Stimulated activated CD8-positive, alpha-beta memory T cell treated with anti-CD3 and anti-CD28 coated beads, Interleukin-15, amount 100 ng/mL, for 4 hours (primary cell): ENCODE measurements around the gene ADAMTS5.

Experiments used
- DNase-seq, 2 donors: peaks; one replicate each; pipeline ENCODE4 v3.0.0-alpha.2; 2020; ENCODE audit warnings: low read depth in 2 of 2

ADAMTS5 gene

DNA sequence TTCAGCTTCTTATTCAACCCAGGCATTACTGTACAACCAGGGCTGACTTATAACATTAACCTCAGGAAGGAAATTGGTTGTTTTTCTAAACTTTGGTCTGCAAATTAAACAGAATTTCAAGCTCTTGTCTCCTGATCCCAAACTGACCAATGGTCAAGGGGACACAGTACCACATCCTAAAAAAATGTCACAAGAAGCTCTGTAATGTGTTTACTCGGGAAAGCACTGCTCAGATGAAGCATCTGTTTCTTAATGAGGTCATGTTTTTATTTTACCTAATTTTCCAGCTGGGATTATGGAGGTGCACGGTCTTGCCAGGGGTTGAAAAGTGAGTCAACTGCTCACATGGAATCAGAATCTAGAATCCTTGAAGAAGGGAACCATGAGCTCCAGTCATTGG lies 18.7 kb downstream of the ADAMTS5 start:
- no peak for DNase-seq

DNA sequence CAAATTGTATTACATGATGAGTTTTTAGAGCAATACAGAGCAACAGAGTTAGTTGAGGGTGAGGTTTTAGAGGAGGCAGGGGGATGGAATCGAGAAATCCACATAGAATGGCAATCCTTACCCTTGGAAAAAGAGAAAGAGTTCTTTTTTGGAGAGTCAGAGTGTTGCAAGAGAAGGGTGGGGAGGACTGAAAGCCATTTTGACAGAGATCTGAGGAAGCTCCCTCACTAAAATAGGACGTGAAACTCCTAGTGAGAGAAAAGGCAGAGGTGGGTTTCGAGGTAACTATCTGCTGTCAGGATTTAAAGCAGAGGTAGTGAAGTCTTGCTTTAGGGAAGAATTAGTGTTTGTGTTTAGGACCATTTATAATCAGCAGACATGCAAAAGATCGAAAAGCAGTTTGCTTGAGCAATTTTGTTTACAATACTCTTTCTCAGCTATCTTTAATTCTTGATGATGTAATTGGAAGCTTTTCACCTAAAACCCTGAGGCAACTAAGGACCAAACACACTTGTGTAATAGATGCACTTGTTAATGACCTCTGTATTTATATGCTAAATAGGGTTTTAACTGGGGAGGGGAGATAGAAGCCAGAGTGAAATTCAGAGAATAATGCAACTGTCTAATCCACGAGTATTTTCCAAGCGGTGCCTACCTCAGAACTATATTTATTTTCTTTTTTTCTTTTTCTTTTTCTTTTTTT lies 20.0 kb downstream of the ADAMTS5 start:
- DNase-seq: no peak

DNA sequence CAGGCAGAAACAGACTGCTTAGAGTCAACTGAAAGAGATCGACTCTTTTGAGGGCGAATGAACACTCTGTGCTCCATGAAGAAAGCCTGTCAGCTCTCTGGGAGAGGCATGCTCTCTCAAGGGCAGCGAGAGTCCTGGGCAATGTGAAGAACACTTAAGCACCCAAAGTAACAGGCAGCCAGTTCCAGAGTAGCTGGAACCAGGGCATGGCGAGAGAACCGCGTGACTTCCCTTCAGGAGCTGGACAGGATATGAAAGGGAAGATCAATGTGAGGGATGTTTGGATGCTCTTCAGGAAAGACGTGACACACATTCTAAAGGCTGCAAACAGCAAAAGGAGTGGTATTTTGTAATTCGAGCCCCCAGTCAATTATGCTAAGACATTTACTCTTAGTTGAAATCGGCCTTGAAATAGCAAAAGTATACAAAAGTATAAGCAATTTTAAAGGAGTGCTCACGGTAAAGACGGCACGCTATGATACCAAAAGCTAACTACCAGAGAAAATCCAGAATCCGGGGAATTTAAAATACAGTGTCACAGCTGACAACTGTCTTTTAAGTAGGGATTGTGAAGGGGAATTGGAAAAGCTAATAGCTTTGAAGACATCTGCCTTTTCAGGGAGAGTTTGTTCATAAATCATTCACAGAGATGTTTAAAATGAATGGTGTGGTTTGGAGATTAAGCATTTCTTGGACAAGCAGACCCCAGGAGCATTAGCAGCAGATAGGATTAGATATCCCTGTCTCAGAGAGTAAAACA lies 20.8 kb downstream of the ADAMTS5 start:
- DNase-seq: no peak

DNA sequence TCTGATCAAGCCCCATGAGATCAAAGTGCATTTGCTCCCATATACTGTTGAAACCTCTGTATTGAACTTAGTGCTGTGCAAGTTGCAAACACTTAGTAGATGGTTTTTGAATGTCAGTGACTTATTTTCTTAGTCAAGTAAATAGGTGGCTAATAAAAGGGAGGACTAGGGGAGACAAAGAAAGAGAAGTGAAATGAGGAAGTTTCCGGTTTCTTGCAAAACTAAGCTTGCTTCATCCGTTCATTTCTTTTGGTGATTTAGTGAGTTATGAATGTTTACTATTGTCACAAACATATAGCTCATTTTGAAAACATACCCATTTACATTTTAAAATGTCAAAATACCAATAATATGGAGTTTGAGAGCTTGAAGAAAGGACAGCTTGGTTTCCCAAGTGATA lies 23.0 kb downstream of the ADAMTS5 start:
- DNase-seq: no peak

DNA sequence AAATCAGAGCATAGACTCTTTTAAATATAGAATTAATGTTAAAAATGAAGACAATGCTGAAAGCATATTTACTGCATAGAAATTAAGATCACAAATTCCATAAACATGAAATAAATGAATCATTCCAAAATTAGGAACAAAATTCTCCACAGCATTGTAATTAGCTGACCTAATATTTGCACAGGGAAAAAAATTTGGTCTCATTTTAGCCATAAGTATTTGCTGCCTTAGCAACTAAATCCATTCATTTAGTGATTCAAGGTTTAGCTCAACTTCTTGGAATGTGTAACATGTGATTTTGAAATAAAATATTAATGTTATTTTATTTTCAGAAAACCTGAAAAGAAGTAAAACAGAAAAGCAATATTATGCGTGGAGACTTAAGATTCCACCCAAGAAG lies 25.5 kb downstream of the ADAMTS5 start:
- DNase-seq: no peak

DNA sequence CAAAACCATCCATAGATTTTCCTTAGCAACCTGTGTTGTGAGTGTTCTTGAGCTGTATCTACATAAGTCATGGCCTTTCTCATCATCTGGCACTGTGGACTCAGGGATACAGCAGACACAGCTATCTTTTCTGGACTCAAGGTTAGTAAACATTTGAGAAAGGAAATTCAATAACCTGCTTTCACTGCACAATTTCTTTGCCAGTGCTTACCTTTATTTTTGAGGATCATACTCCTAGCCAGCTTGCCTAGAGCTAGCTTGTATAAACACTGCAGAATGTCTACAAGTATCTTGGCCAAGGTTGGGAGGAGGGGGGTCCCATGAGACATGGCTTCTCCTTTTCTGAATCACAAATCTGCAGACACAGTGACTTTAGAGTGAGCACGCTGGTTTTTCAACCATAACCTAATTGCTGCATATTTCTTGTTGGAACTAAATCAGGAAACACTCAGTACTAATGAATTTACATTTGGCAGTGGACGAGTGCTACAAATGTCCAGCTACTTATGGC lies 27.2 kb downstream of the ADAMTS5 start:
- no peak for DNase-seq

DNA sequence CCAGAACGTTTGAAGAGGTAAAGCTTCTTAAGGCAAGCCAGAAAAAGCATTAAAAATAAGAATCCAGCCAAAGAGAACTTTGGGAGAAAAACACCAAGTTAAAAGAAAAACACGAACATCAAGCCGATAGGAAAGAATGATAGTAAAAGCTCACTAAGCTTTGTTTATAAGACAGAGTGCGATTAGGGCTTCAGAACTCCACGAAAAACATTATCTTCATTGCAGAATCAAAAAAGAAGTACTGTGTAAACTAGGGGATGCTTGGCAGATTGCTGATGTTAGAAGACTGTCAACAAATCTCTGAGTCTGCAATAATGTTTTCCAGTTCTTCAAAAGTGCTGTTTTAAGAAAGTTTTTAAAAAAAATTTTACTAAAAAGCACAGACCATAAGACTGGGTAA lies 30.2 kb downstream of the ADAMTS5 start:
- DNase-seq: no peak

DNA sequence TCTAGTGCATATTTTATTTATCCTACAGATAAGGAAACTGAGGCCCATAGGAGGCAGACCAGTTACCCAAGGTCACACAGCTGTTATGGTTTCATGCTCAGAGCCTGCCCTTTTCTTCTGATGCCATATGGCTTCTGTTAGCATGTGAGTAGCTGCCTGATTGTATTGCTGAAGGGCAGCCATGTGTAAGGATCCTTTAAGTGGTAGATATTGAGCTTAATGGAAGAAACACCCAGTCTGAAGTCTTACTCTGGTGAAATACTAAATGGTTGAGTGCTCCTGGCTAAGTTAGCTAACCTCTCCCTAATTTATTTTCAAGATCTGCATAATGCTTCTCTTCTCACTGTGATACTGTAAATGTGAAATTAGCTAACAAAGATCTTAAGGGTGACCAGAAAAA lies 30.9 kb downstream of the ADAMTS5 start:
- DNase-seq: no peak

DNA sequence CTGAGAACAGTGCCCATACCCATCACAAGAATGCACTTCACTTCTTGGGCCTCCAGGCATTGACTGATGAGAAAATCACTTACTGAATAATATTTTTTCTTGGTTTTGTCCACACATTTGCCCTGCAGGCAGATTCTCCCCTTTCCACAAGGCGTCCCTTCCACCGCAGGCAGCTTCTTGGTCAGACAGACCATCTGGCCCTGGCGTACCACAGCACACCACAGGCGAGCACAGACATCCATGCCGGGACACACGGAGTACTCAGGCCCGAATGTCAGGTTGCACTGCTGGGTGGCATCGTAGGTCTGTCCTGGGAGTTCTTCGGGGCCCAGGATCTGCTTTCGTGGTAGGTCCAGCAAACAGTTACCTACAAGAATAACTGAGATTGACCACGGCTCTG lies 32.5 kb downstream of the ADAMTS5 start:
- DNase-seq: no peak

DNA sequence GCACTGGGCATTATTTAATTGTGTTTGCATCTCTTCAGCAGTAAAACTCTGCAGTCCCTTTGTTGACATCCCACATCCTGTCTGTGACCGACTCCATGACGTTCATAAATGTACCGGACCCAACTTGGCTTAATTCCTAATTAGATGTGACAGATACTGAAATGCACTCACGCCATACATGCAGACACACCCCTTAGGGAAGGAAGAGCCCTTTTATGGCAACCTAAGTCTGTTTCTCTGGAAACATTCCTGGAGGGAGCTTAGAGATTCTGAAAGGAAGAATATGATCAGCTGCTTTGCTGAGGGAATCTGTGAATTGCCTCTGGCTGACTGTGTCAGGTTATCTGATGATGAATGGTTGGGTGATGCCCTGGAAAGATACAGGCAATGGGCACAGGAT lies 33.4 kb downstream of the ADAMTS5 start:
- no peak for DNase-seq

DNA sequence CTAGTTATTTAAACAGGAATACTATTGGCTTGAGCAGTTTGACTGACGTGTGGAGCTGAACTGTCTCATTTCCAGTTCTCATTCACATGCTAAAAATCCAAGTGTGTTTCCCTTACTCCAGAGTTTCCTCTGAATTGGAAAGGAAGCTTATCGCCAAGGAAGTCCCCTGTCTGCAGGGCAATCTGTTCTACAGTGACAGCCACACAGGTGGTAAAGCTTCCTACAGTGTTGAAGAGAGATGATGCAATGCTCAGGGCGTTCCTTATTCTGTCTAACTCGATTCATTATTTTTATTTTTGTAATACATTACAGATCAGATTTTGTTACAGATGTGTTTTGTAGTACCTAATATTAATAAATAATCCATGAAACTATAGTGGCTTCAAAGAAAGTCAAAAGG lies 41.3 kb downstream of the ADAMTS5 start:
- no peak for DNase-seq

DNA sequence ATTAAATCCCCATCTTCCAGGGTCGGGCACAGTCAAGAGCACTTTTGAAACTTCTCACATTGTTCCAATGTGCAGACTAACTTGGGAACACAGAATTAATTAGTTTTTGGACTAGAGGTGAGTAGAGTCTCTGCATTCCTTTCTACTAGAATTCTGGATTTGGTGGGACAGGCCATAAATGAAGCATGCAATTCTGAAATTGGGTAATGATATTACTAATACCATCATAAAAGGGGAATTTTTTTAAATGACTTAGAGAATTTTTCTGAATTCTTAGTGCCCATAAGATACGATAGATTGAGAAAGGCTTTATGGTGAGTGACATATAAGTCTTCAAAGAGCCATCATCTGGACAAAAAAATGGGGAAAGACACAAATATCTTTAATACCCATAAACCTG lies 41.8 kb downstream of the ADAMTS5 start:
- DNase-seq: no peak

DNA sequence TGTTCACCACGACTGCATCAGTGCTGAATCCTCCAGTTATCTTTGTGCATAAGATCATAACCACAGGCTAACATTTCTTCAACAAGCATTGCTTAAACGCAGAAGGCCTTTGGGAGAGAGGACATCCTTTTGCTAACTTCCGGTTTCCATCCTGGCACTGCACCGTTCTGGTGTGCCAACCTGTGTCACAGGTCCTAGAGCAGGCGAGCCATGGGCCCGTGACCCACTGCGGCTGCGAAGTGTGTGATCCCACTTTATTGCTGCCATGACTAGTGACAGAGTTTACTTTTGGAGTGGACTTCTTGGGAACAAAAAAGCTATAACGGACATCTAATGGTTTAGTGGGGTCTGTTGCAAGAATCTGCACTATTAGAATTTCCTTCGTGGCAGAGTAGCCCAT lies 42.9 kb downstream of the ADAMTS5 start:
- DNase-seq: no peak

DNA sequence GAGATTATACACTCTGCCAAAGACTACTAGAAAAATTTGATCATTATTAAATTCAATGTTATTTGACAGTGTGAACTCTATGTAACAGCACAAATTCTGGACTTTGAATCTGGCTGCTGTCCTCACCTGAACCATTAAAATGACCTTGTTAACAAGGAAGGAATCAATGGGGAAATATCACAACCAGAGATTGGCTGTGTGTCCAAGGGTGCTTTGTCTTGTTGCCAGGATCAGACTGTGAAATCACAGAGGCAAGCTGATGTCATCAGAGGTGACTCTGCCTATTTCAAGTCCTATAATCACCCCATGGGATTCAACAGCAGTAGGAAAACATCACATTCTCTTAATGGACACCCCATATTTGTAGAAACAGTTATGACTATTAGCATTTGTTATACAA lies 46.8 kb downstream of the ADAMTS5 start:
- DNase-seq: no peak

DNA sequence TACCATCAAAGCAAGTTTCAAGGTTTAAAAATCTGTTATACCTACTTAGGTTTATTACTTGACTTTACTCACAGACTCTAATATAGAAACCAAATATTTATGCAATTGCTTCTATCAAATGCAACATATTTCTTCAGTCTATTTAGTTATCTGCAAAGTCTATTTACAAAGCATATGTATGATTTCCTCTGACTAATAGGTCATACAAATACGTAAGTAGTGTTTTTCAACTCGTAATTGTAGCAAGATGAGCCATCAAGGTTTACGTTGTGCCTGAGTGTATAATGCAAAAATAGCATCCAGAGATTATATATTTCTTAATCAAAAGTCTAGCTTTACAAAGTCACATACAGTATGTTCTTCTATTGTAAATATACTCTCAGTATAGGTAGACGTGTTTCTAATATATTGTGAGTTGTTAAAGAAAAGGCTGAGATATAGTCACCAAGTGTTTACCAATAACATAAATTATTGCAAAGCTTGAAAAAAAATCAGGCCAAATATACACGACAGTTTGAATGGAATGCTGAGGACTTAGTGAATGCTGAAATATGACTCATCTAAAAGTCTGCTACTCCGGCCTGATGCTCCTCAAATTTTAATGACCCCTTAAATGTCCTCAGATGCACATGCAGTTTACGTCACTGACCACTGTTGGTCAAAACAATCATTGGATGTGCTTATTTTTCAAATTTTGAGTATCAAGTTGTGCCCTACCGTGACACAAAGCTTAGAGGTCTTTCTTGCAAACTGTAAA lies 48.4 kb downstream of the ADAMTS5 start:
- no peak for DNase-seq

DNA sequence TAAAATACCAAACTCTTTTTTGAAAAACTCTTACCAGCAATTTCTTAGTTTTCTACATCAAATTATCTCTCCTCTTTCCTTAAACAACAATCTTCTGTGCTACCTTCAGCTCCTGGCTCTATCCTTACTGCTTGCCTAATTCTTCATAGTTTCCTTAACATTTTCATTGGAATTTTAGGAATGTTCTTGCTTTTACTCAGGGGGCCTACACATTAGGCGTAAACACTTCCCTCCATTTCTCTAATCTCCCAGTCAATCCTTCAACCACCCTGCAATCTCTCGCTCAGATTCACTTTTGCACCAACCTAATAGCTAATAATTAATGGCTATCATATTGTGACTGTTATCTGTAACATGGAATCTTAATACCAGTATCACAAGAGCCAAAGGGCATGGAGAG lies 50.1 kb downstream of the ADAMTS5 start:
- DNase-seq: no peak

DNA sequence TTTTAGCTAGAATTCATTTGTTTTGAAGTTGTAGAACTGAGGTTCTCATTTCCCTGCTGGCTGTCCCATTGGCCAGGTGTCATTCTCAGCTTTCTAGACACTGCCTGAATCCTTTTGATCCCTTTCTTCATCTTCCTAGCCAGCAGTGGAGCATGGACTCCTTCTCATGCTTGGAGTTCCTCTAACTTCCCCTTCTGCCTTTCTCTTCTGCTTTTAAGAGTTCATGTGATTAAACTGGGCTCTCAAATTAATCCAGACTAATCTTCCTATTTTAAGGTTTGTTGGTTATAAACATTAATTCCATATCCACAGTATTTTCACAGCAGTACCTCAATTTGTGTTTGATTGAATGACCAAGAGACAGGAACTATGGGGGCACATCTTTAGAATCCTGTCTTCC lies 52.3 kb downstream of the ADAMTS5 start:
- no peak for DNase-seq

DNA sequence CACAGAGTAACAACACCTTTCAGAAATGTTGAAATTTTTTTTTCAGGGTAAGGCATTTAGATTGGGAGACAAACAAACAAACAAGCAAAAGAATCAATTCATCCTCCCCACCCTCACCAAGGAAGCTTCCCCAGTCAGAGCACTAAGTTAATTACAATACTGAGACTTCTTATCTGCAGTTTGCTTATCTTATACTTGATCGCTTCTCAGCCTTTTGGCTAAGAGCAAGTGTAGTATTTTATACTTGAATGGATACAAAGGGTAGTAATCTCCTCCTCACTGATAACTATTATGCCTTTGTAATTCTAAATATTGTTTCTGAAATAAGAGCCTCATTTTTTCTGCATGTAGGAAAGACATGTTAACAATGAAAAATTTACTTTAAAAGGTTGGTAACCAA lies 54.4 kb downstream of the ADAMTS5 start:
- DNase-seq: no peak

DNA sequence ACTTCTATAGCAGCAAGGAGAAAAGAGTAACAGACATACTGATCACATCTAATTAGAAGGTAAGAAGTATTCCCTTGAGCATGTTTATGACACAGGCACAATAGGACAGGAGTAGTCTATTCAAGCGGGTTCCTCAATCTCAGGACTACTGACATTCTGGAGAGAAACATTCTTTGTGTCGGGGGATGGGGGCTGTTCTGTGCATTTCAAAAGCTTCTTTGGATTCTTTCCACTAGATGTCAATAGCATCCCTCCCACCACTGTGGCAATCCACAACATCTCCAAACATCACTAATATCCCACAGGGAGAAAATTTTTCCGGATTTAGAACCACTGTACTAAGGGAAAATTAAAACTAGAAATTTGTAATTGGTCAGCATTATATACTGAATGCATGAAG lies 56.9 kb downstream of the ADAMTS5 start:
- no peak for DNase-seq

DNA sequence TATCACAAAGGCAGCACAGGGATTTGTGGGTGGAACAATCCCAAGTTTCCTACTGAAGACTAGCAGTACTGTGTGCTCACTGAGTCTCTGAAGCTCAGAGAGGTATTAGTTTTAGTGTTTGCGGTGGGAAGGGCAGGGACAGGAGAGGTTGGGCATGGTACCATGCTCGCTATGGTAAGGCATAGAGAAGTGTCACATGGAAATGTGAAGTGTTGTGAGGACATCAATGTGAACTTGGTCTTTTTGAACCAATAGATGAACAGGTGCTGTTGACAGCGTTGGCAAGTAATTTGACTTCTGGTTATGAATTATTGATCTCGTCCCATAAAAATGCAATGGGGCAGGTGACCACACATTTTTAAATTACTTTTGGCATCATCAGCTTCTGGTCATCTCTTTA lies 65.9 kb downstream of the ADAMTS5 start:
- DNase-seq: no peak

DNA sequence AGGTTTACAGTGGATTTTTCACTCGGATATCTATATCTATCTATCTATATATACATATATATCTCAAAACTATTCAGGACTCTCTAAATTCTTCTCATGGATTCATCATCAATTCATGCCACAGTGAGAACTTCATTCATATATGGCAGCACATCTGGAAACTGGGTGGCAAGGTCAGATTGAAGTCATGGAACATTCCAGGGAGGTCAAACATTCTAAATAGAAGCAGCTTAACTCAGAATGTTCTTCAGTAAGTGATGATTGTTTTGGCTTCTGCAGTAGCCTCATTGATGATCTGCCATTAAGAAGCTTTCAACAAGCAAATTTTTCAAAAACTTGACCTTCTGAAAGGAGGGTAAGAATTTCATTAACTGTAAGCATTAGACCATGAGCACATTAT lies 74.7 kb downstream of the ADAMTS5 start:
- DNase-seq: no peak

DNA sequence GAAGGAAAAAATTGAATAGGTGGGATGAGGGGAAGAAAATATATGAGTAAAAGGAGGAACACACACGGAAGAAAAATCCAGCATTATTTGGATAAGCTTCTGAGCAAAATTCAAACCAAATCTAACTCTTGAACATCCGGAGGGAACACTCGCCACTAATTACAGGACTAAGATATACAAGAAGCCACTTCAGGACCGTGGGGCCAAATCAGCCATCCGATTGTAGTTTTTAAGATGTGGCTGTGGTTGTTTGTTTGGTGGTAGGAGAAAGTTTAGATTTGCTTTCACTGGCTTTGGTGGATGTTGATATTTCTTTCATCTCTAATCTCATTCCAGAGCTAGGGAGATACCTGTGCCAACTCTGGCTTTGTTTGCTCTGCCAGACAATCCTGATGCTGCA lies 78.0 kb downstream of the ADAMTS5 start:
- no peak for DNase-seq

DNA sequence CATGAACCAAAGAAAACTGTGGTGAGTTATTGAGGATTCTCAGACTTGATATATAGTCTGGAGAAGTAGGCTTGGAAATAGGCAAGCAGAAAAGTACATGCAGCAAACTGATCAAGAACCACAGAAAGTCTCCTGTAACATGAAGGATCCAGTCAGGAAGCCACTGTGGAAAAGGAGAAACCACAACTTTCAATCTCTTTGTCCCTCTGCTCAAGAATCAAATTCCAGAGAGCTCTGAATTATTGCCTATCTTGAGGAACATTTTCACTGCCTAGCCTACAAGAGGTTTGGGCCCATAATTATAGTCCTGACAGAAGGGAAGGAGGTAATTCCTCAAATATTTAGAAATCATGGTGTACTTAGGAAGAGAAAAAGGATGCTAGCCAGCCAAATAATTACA lies 78.6 kb downstream of the ADAMTS5 start:
- no peak for DNase-seq
